Measurements from ENCODE around the gene LRRC71. TPM values are rescaled to one million over a fixed set of nuclear protein-coding genes. Genes with fewer than 3 reads are reported as not detected.

Gene LRRC71
- total and polyA plus RNA-seq, 2 of the 13 experiments (the other 11 are each of a cell fraction or from before 2014, with no cell fraction given): not detected

GRCh38 chr1:156949127-156949526, 28.7 kb downstream of the LRRC71 start:
- Histone ChIP-seq H3K9me3 (ENCODE audit: low read length) (no peaks in the 10 kb centered on the region), H4K20me1 (ENCODE audit: insufficient read depth, low read length) (no peaks in the 10 kb centered on the region), H3K4me2 (ENCODE audit: low read depth, low read length) (no peak overlapping the region), H3K9ac (ENCODE audit: insufficient read depth, low read depth, low read length) (no peak overlapping the region), H3K36me3 (replicated peaks in 1 of 2; ENCODE audit: control insufficient read depth in 1 of 2, insufficient read depth in 2 of 2, low read length in 2 of 2) (peaks cover 21 to 73% of the 10 kb centered on the region in 2 experiments), H3K79me2 (ENCODE audit: insufficient read depth, low read length) (no peaks in the 10 kb centered on the region), H2AFZ (ENCODE audit: low read length) (no peak overlapping the region), H3K27ac (ENCODE audit: extremely low read length, insufficient read depth, low read length) (no peak overlapping the region), H3K27me3 (ENCODE audit: control insufficient read depth in 1 of 2, insufficient read depth in 2 of 2, low read length in 2 of 2) (no peaks in the 10 kb centered on the region), H3K4me1 (ENCODE audit: insufficient read depth, low read length) (no peaks in the 10 kb centered on the region), H3K4me3 (replicated peaks in 1 of 3; ENCODE audit: insufficient read depth in 1 of 3, low read depth in 2 of 3, low read length in 3 of 3) (no peak overlapping the region)
- ChIA-PET POLR2A (no interaction called here), CTCF (ENCODE audit: low intra/inter-chr PET ratio, low total read pairs) (no interaction called here)
- 97% methylated on average over 5 of the region's 5 CpGs for WGBS (ENCODE audit: low lambda C conversion rate)
- no TSS peak for BruUV-seq (replicated peaks)
- TF ChIP-seq KDM5A (IDR thresholded peaks at IDR 0.05; ENCODE audit: borderline replicate concordance, low read length) (no peak), SNAI1 (CRISPR knock-in tag; IDR thresholded peaks at IDR 0.05; ENCODE audit: borderline replicate concordance) (no peak)
- TF ChIP-seq, protein P1, sequence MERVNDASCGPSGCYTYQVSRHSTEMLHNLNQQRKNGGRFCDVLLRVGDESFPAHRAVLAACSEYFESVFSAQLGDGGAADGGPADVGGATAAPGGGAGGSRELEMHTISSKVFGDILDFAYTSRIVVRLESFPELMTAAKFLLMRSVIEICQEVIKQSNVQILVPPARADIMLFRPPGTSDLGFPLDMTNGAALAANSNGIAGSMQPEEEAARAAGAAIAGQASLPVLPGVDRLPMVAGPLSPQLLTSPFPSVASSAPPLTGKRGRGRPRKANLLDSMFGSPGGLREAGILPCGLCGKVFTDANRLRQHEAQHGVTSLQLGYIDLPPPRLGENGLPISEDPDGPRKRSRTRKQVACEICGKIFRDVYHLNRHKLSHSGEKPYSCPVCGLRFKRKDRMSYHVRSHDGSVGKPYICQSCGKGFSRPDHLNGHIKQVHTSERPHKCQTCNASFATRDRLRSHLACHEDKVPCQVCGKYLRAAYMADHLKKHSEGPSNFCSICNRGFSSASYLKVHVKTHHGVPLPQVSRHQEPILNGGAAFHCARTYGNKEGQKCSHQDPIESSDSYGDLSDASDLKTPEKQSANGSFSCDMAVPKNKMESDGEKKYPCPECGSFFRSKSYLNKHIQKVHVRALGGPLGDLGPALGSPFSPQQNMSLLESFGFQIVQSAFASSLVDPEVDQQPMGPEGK (CRISPR knock-in tag; IDR thresholded peaks at IDR 0.05): no peak
- intact Hi-C loops (cut with micrococcal nuclease; ENCODE audit: unreplicated experiment): no loop called here
- DNase-seq (ENCODE audit: low spot score) (no peak), ATAC-seq (no peak), FAIRE-seq (no peak)
- in situ Hi-C loops (cut with HindIII; ENCODE audit: extremely low pct_ligation_motif_present, low pct_unique_long_range_greater_than_20kb): no loop called here

DNA sequence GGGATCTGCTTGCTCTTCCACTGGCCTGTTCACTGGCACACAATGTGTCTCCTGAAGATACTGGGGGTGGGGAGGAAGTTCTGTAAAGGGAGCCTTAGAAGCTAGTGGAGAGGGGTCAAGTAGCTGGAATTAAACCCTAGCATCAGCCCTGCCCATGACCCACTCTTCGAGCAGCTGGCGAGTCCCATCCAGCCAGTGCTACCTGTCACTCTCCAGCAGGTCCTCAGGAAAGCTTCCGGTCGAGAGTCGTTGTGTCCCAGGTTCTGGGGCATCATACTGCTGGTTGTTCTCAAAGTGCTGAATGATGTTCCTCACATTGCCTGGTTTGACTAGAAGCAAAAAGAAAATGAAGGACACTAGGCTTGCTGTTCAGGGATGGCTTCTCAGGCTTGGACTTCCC, 30.9 kb downstream of the LRRC71 start:
- intact Hi-C loops (cut with micrococcal nuclease; ENCODE audit: unreplicated experiment): no loop called here
- no peak for TF ChIP-seq ZNF446 (CRISPR knock-in tag; IDR thresholded peaks at IDR 0.05)
- TF ChIP-seq REXO4 (CRISPR knock-in tag; IDR thresholded peaks at IDR 0.05; ENCODE audit: borderline replicate concordance): no peak
- TF ChIP-seq ZNF432 (CRISPR knock-in tag; IDR thresholded peaks at IDR 0.05; ENCODE audit: borderline replicate concordance): no peak
- TF ChIP-seq ZBTB1 (CRISPR knock-in tag; IDR thresholded peaks at IDR 0.05; ENCODE audit: borderline replicate concordance): no peak
- no peak for TF ChIP-seq ZNF407 (CRISPR knock-in tag; IDR thresholded peaks at IDR 0.05; ENCODE audit: not compliant biosample characterization)

More for the DNA sequence above, 30.9 kb downstream of the LRRC71 start:
- Histone ChIP-seq H3K36me3 (replicated peaks in 1 of 2; ENCODE audit: control insufficient read depth in 1 of 2, insufficient read depth in 2 of 2, low read length in 2 of 2) (peaks cover 27 to 69% of the 10 kb centered on the region in 2 experiments), H3K4me3 (replicated peaks in 1 of 3; ENCODE audit: insufficient read depth in 1 of 3, low read depth in 2 of 3, low read length in 3 of 3) (no peak overlapping the region), H4K20me1 (ENCODE audit: insufficient read depth, low read length) (no peaks in the 10 kb centered on the region), H3K4me2 (ENCODE audit: low read depth, low read length) (no peak overlapping the region), H3K27me3 (ENCODE audit: control insufficient read depth in 1 of 2, insufficient read depth in 2 of 2, low read length in 2 of 2) (no peaks in the 10 kb centered on the region), H3K27ac (ENCODE audit: extremely low read length, insufficient read depth, low read length) (no peak overlapping the region), H3K4me1 (ENCODE audit: insufficient read depth, low read length) (no peaks in the 10 kb centered on the region), H3K9me3 (ENCODE audit: low read length) (no peaks in the 10 kb centered on the region), H2AFZ (ENCODE audit: low read length) (no peak overlapping the region), H3K79me2 (ENCODE audit: insufficient read depth, low read length) (no peaks in the 10 kb centered on the region), H3K9ac (ENCODE audit: insufficient read depth, low read depth, low read length) (no peak overlapping the region)
- ATAC-seq (no peak), FAIRE-seq (no peak), DNase-seq (ENCODE audit: low spot score) (no peak)
- no TSS peak for BruUV-seq (replicated peaks)
- ChIA-PET POLR2A (no interaction called here), CTCF (ENCODE audit: low intra/inter-chr PET ratio, low total read pairs) (no interaction called here)
- in situ Hi-C loops (cut with HindIII; ENCODE audit: extremely low pct_ligation_motif_present, low pct_unique_long_range_greater_than_20kb): no loop called here
- WGBS (ENCODE audit: low lambda C conversion rate): 98% methylated on average over 5 of the region's 5 CpGs

Measured in HepG2 (cell line).